ENCODE measurements around the gene LSAMP.

LSAMP gene

GRCh38 chr3:115819785-115820384 lies 625.4 kb downstream of the LSAMP start:
- Histone ChIP-seq H3K27ac (ENCODE audit: insufficient read depth, low read depth, low read length, poor library complexity, severe bottlenecking) (no peak overlapping the region), H3K9me3 (ENCODE audit: control insufficient read depth, low read length) (no peaks in the 10 kb centered on the region), H3K4me3 (ENCODE audit: insufficient read depth, low read depth, low read length) (no peak overlapping the region), H3K4me1 (ENCODE audit: control insufficient read depth, insufficient read depth, low read length) (no peaks in the 10 kb centered on the region), H3K27me3 (ENCODE audit: control insufficient read depth, insufficient read depth, low read length, poor library complexity, severe bottlenecking) (no peaks in the 10 kb centered on the region), H3K36me3 (ENCODE audit: control insufficient read depth, insufficient read depth, low read length) (no peaks in the 10 kb centered on the region)
- WGBS, 2 experiments: 51 to 57% methylated on average over 6 of the region's 6 CpGs

- H3K9me3 ChIP-seq (ENCODE audit: control insufficient read depth, low read length): no peaks in the 10 kb centered on the region
- H3K36me3 ChIP-seq (ENCODE audit: control insufficient read depth, insufficient read depth, low read length): no peaks in the 10 kb centered on the region
- H3K27ac ChIP-seq (ENCODE audit: insufficient read depth, low read depth, low read length, poor library complexity, severe bottlenecking): no peak overlapping the region
- 29 to 44% methylated on average over 6 to 7 of the region's 8 CpGs for WGBS, 2 experiments
- H3K4me3 ChIP-seq (ENCODE audit: insufficient read depth, low read depth, low read length): no peak overlapping the region
- no peaks in the 10 kb centered on the region for H3K4me1 ChIP-seq (ENCODE audit: control insufficient read depth, insufficient read depth, low read length)
- H3K27me3 ChIP-seq (ENCODE audit: control insufficient read depth, insufficient read depth, low read length, poor library complexity, severe bottlenecking): no peaks in the 10 kb centered on the region
Measured at GRCh38 chr3:115814778-115815380, 630.4 kb downstream of the LSAMP start.

GRCh38 chr3:115814006-115814405 lies 631.3 kb downstream of the LSAMP start:
- no peak overlapping the region for H3K4me3 ChIP-seq (ENCODE audit: insufficient read depth, low read depth, low read length)
- no peak overlapping the region for H3K27ac ChIP-seq (ENCODE audit: insufficient read depth, low read depth, low read length, poor library complexity, severe bottlenecking)
- no peaks in the 10 kb centered on the region for H3K36me3 ChIP-seq (ENCODE audit: control insufficient read depth, insufficient read depth, low read length)
- H3K9me3 ChIP-seq (ENCODE audit: control insufficient read depth, low read length): no peaks in the 10 kb centered on the region
- no peaks in the 10 kb centered on the region for H3K27me3 ChIP-seq (ENCODE audit: control insufficient read depth, insufficient read depth, low read length, poor library complexity, severe bottlenecking)
- H3K4me1 ChIP-seq (ENCODE audit: control insufficient read depth, insufficient read depth, low read length): no peaks in the 10 kb centered on the region

GRCh38 chr3:115808816-115809215 lies 636.5 kb downstream of the LSAMP start:
- no peaks in the 10 kb centered on the region for H3K4me1 ChIP-seq (ENCODE audit: control insufficient read depth, insufficient read depth, low read length)
- no peak overlapping the region for H3K27ac ChIP-seq (ENCODE audit: insufficient read depth, low read depth, low read length, poor library complexity, severe bottlenecking)
- H3K27me3 ChIP-seq (ENCODE audit: control insufficient read depth, insufficient read depth, low read length, poor library complexity, severe bottlenecking): no peaks in the 10 kb centered on the region
- H3K4me3 ChIP-seq (ENCODE audit: insufficient read depth, low read depth, low read length): no peak overlapping the region
- H3K9me3 ChIP-seq (ENCODE audit: control insufficient read depth, low read length): no peaks in the 10 kb centered on the region
- 98 to 100% methylated on average over 2 of the region's 2 CpGs for WGBS, 2 experiments
- no peaks in the 10 kb centered on the region for H3K36me3 ChIP-seq (ENCODE audit: control insufficient read depth, insufficient read depth, low read length)

GRCh38 chr3:115808244-115808643 lies 637.0 kb downstream of the LSAMP start:
- Histone ChIP-seq H3K4me3 (ENCODE audit: insufficient read depth, low read depth, low read length) (no peak overlapping the region), H3K9me3 (ENCODE audit: control insufficient read depth, low read length) (no peaks in the 10 kb centered on the region), H3K27ac (ENCODE audit: insufficient read depth, low read depth, low read length, poor library complexity, severe bottlenecking) (no peak overlapping the region), H3K36me3 (ENCODE audit: control insufficient read depth, insufficient read depth, low read length) (no peaks in the 10 kb centered on the region), H3K27me3 (ENCODE audit: control insufficient read depth, insufficient read depth, low read length, poor library complexity, severe bottlenecking) (no peaks in the 10 kb centered on the region), H3K4me1 (ENCODE audit: control insufficient read depth, insufficient read depth, low read length) (no peaks in the 10 kb centered on the region)
- 93 to 100% methylated on average over 1 of the region's 1 CpG for WGBS, 2 experiments

- H3K4me1 ChIP-seq (ENCODE audit: control insufficient read depth, insufficient read depth, low read length): no peaks in the 10 kb centered on the region
- 82 to 87% methylated on average over 4 of the region's 4 CpGs for whole genome bisulfite sequencing, 2 experiments
- H3K27ac ChIP-seq (ENCODE audit: insufficient read depth, low read depth, low read length, poor library complexity, severe bottlenecking): no peak overlapping the region
- H3K4me3 ChIP-seq (ENCODE audit: insufficient read depth, low read depth, low read length): no peak overlapping the region
- H3K36me3 ChIP-seq (ENCODE audit: control insufficient read depth, insufficient read depth, low read length): no peaks in the 10 kb centered on the region
- no peaks in the 10 kb centered on the region for H3K27me3 ChIP-seq (ENCODE audit: control insufficient read depth, insufficient read depth, low read length, poor library complexity, severe bottlenecking)
- no peaks in the 10 kb centered on the region for H3K9me3 ChIP-seq (ENCODE audit: control insufficient read depth, low read length)
Measured at GRCh38 chr3:115806501-115806900, 638.8 kb downstream of the LSAMP start.

GRCh38 chr3:115805520-115805919 lies 639.8 kb downstream of the LSAMP start:
- no peak overlapping the region for H3K4me3 ChIP-seq (ENCODE audit: insufficient read depth, low read depth, low read length)
- H3K27ac ChIP-seq (ENCODE audit: insufficient read depth, low read depth, low read length, poor library complexity, severe bottlenecking): no peak overlapping the region
- no peaks in the 10 kb centered on the region for H3K27me3 ChIP-seq (ENCODE audit: control insufficient read depth, insufficient read depth, low read length, poor library complexity, severe bottlenecking)
- WGBS, 2 experiments: 90 to 97% methylated on average over 2 to 4 of the region's 4 CpGs
- no peaks in the 10 kb centered on the region for H3K36me3 ChIP-seq (ENCODE audit: control insufficient read depth, insufficient read depth, low read length)
- H3K9me3 ChIP-seq (ENCODE audit: control insufficient read depth, low read length): no peaks in the 10 kb centered on the region
- no peaks in the 10 kb centered on the region for H3K4me1 ChIP-seq (ENCODE audit: control insufficient read depth, insufficient read depth, low read length)

- WGBS, 2 experiments: 94% methylated on average over 2 of the region's 2 CpGs; no CpG with 5 or more reads in 1 of the 2 experiments
Measured at GRCh38 chr3:115804713-115805119, 640.6 kb downstream of the LSAMP start.

GRCh38 chr3:115804200-115804599 lies 641.1 kb downstream of the LSAMP start:
- Histone ChIP-seq H3K9me3 (ENCODE audit: control insufficient read depth, low read length) (no peaks in the 10 kb centered on the region), H3K36me3 (ENCODE audit: control insufficient read depth, insufficient read depth, low read length) (no peaks in the 10 kb centered on the region), H3K27me3 (ENCODE audit: control insufficient read depth, insufficient read depth, low read length, poor library complexity, severe bottlenecking) (no peaks in the 10 kb centered on the region), H3K27ac (ENCODE audit: insufficient read depth, low read depth, low read length, poor library complexity, severe bottlenecking) (no peak overlapping the region), H3K4me3 (ENCODE audit: insufficient read depth, low read depth, low read length) (no peak overlapping the region), H3K4me1 (ENCODE audit: control insufficient read depth, insufficient read depth, low read length) (no peaks in the 10 kb centered on the region)
- 82 to 94% methylated on average over 2 of the region's 2 CpGs for WGBS, 2 experiments

More at GRCh38 chr3:115804713-115805119, 640.6 kb downstream of the LSAMP start:
- Histone ChIP-seq H3K36me3 (ENCODE audit: control insufficient read depth, insufficient read depth, low read length) (no peaks in the 10 kb centered on the region), H3K4me3 (ENCODE audit: insufficient read depth, low read depth, low read length) (no peak overlapping the region), H3K4me1 (ENCODE audit: control insufficient read depth, insufficient read depth, low read length) (no peaks in the 10 kb centered on the region), H3K9me3 (ENCODE audit: control insufficient read depth, low read length) (no peaks in the 10 kb centered on the region), H3K27ac (ENCODE audit: insufficient read depth, low read depth, low read length, poor library complexity, severe bottlenecking) (no peak overlapping the region), H3K27me3 (ENCODE audit: control insufficient read depth, insufficient read depth, low read length, poor library complexity, severe bottlenecking) (no peaks in the 10 kb centered on the region)

- no peaks in the 10 kb centered on the region for H3K4me1 ChIP-seq (ENCODE audit: control insufficient read depth, insufficient read depth, low read length)
- WGBS, 2 experiments: 90 to 93% methylated on average over 1 of the region's 1 CpG
Measured at GRCh38 chr3:115803661-115804060, 641.6 kb downstream of the LSAMP start.

More at GRCh38 chr3:115803661-115804060, 641.6 kb downstream of the LSAMP start:
- no peaks in the 10 kb centered on the region for H3K9me3 ChIP-seq (ENCODE audit: control insufficient read depth, low read length)
- no peak overlapping the region for H3K27ac ChIP-seq (ENCODE audit: insufficient read depth, low read depth, low read length, poor library complexity, severe bottlenecking)
- no peak overlapping the region for H3K4me3 ChIP-seq (ENCODE audit: insufficient read depth, low read depth, low read length)
- no peaks in the 10 kb centered on the region for H3K27me3 ChIP-seq (ENCODE audit: control insufficient read depth, insufficient read depth, low read length, poor library complexity, severe bottlenecking)
- H3K36me3 ChIP-seq (ENCODE audit: control insufficient read depth, insufficient read depth, low read length): no peaks in the 10 kb centered on the region
